RWPE2 (cell line): Measurements from ENCODE around the gene DCDC2.
"Not testable (repeated sequence)": the region's sequence is repeated elsewhere in the genome, so short reads cannot be mapped to it uniquely, and the experiment has no call there.

Experiments
- ATAC-seq: fragments of 200-7000 bp; cut with Tn5 transposase; 3 replicates; pipeline ENCODE4 v1.9.1; 2021; ENCODE audit warnings: low read depth
- DNase-seq: peaks from one replicate; pipeline ENCODE4 v3.0.0-alpha.2; 2020; ENCODE audit warnings: low spot score
- H3K27ac ChIP-seq: fragments of 450-650 bp; 2 replicates; pipeline ENCODE4 v1.5.1; 2017; ENCODE audit warnings: mild to moderate bottlenecking; ENCODE audit not compliant: poor library complexity, severe bottlenecking
- H3K27me3 ChIP-seq: fragments of 250-450 bp; sonication (Bioruptor Pico); 2 replicates; pipeline ENCODE4 v1.5.1; 2021; ENCODE audit warnings: mild to moderate bottlenecking, moderate library complexity; ENCODE audit not compliant: insufficient read depth, poor library complexity, severe bottlenecking
- H3K36me3 ChIP-seq: fragments of 250-450 bp; sonication (Bioruptor Pico); 2 replicates; pipeline ENCODE4 v1.5.1; 2020; ENCODE audit warnings: low read depth, mild to moderate bottlenecking, moderate library complexity
- H3K4me1 ChIP-seq: fragments of 250-450 bp; sonication (Bioruptor Pico); 2 replicates; pipeline ENCODE4 v1.5.1; 2021; ENCODE audit warnings: mild to moderate bottlenecking, moderate library complexity; ENCODE audit not compliant: insufficient read depth, poor library complexity, severe bottlenecking
- H3K4me3 ChIP-seq: fragments of 250-450 bp; sonication (Bioruptor Pico); 2 replicates; pipeline ENCODE4 v1.5.1; 2021; ENCODE audit warnings: mild to moderate bottlenecking, moderate library complexity; ENCODE audit not compliant: severe bottlenecking
- H3K9me3 ChIP-seq: fragments of 250-450 bp; sonication (Bioruptor Pico); 2 replicates; pipeline ENCODE4 v1.5.1; 2021; ENCODE audit warnings: mild to moderate bottlenecking, moderate library complexity; ENCODE audit not compliant: severe bottlenecking
- CTCF ChIP-seq: fragments of 450-650 bp; IDR thresholded peaks from one replicate; pipeline ENCODE4 v1.5.1; 2017; ENCODE audit warnings: mild to moderate bottlenecking, moderate library complexity; ENCODE audit not compliant: poor library complexity, severe bottlenecking

The DCDC2 gene

DNA sequence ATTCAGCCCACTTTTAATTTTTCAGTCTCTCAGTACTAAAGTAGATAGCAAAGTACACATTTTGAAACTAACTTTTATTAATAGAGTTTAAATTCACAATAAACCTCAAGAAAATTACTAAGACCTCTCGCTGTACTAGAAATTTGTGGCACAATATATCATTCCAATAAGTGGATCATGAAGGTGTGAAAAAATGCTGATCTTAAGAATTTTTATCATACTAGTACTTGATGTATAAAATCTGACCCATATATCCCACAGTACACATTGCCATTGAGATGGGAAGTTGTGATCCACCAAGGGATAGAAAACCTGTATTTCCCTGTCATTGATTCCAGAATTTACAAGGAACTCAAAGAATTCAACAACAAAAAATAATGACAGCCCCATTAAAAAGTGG lies 85.7 kb downstream of the DCDC2 start:
- no peaks in the 10 kb centered on the region for H3K27me3 ChIP-seq
- no peak overlapping the region for H3K27ac ChIP-seq
- no peak for DNase-seq
- no peak for ATAC-seq
- H3K4me3 ChIP-seq = no peak overlapping the region
- H3K4me1 ChIP-seq = no peaks in the 10 kb centered on the region
- no peak for TF ChIP-seq CTCF
- no peaks in the 10 kb centered on the region for H3K9me3 ChIP-seq
- no peaks in the 10 kb centered on the region for H3K36me3 ChIP-seq

- no peak for TF ChIP-seq CTCF
- no peak overlapping the region for H3K27ac ChIP-seq
- H3K36me3 ChIP-seq = no peaks in the 10 kb centered on the region
- DNase-seq (no peak), ATAC-seq (no peak)
- H3K4me3 ChIP-seq = no peak overlapping the region
- no peaks in the 10 kb centered on the region for H3K4me1 ChIP-seq
- peaks cover 2% of the 10 kb centered on the region for H3K27me3 ChIP-seq
- H3K9me3 ChIP-seq = no peaks in the 10 kb centered on the region
These were observed 87.8 kb downstream of the DCDC2 start for GRCh38 chr6:24270011-24270410.

DNA sequence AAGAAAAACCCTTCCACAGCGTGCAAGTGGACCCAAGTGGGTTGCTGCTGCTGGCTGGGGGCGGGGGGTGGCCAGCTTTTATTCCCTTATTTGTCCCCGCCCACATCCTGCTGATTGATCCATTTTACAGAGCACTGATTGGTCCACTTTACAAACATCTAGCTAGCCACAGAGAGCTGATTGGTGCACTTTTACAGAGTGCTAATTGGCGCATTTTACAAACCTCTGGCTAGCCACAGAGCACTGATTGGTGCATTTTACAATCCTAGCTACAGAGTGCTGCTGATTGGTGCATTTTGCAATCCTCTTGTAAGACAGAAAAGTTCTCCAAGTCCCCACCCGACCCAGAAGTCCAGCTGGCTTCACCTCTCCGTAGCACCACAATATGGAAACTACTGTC lies 99.6 kb downstream of the DCDC2 start:
- H3K27ac ChIP-seq, ATAC-seq, H3K27me3 ChIP-seq, H3K4me1 ChIP-seq, H3K36me3 ChIP-seq, H3K9me3 ChIP-seq, H3K4me3 ChIP-seq, DNase-seq: not testable (repeated sequence)

DNA sequence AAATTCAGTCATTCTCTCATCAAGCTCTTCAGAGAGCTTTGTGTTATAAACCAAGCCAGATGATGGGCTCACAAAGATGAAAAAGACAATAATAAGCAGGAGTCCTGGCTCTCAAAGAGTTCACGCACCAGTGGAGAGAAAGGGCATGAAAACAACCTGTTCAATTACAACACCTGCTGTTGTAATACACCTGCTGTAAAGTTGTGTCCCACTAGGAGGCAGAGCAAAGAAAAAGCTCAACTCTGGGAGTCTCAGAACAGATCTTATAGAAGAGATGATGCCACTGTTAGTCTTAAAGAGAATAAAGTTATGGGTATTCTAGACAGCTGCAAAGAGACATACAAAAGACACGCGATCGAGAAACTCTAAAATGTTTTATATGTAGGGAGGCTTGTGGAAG lies 100.6 kb downstream of the DCDC2 start:
- ATAC-seq (no peak), DNase-seq (no peak)
- no peak overlapping the region for H3K27ac ChIP-seq

GRCh38 chr6:24255676-24256075 lies 102.2 kb downstream of the DCDC2 start:
- no peaks in the 10 kb centered on the region for H3K4me1 ChIP-seq
- no peak overlapping the region for H3K27ac ChIP-seq
- DNase-seq = no peak
- no peak overlapping the region for H3K4me3 ChIP-seq
- ATAC-seq = no peak
- H3K9me3 ChIP-seq = no peaks in the 10 kb centered on the region
- H3K36me3 ChIP-seq = no peaks in the 10 kb centered on the region
- no peak for TF ChIP-seq CTCF
- H3K27me3 ChIP-seq = no peaks in the 10 kb centered on the region

More for the DNA sequence above, 100.6 kb downstream of the DCDC2 start:
- no peak for TF ChIP-seq CTCF
- no peaks in the 10 kb centered on the region for H3K4me1 ChIP-seq
- no peaks in the 10 kb centered on the region for H3K36me3 ChIP-seq
- no peaks in the 10 kb centered on the region for H3K9me3 ChIP-seq
- H3K27me3 ChIP-seq = no peaks in the 10 kb centered on the region
- no peak overlapping the region for H3K4me3 ChIP-seq
